Heart right ventricle (tissue), 16 donors: ENCODE results near the gene GRIN2A. TPM values are rescaled to one million over a fixed set of nuclear protein-coding genes. Genes with fewer than 3 reads are reported as not detected.

ENCODE experiments used
- ATAC-seq, 8 donors: fragments of 200-7000 bp; cut with Tn5 transposase; one replicate each; pipeline ENCODE4 v1.9.1; 2020; ENCODE audit warnings: mild to moderate bottlenecking in 8 of 8, moderate library complexity in 8 of 8, moderate number of reproducible peaks in 1 of 8
- DNase-seq, 2 donors: peaks; one replicate each; pipeline ENCODE4 v3.0.0-alpha.2; 2020
- H3K27ac ChIP-seq, 10 donors: fragments of 200-600 bp; sonication (generic) in 2 of 10; one replicate each; pipeline versions ENCODE4 v1.5.0 to v1.8.0; 2020 to 2022; ENCODE audit warnings: mild to moderate bottlenecking in 3 of 10
- H3K27me3 ChIP-seq, 7 donors: fragments of 200-600 bp; one replicate each; pipeline ENCODE4 v1.8.0; 2021 to 2022; ENCODE audit warnings: mild to moderate bottlenecking in 2 of 7
- H3K36me3 ChIP-seq, 9 donors: fragments of 200-600 bp; sonication (generic) in 1 of 9; one replicate each; pipeline versions ENCODE4 v1.5.0 to v1.8.0; 2020 to 2022; ENCODE audit warnings: mild to moderate bottlenecking in 2 of 9
- H3K4me1 ChIP-seq, 9 donors: fragments of 200-600 bp; sonication (generic) in 1 of 9; one replicate each; pipeline versions ENCODE4 v1.5.0 to v1.8.0; 2020 to 2022; ENCODE audit warnings: mild to moderate bottlenecking in 4 of 9
- H3K4me3 ChIP-seq, 10 donors: fragments of 200-600 bp; sonication (generic) in 2 of 10; one replicate each; pipeline versions ENCODE4 v1.5.0 to v1.8.0; 2020 to 2022; ENCODE audit warnings: mild to moderate bottlenecking in 7 of 10, moderate library complexity in 2 of 10
- H3K9me3 ChIP-seq, 11 donors: fragments of 200-600 bp in 10 of 11; sonication (generic) in 2 of 11; one replicate each; pipeline versions ENCODE4 v1.5.0 to v1.8.0; 2013 to 2022; ENCODE audit warnings: mild to moderate bottlenecking in 2 of 11, control low read depth in 1 of 11, moderate library complexity in 1 of 11
- WGBS, 2 donors: extraction: QIAGEN DNeasy Blood & Tissue Kit; methylation state at CpG; one replicate each; pipeline ENCODE4 v1.1.7; 2013; ENCODE audit warnings: inconsistent platforms in 1 of 2; 5-methylcytosine and 5-hydroxymethylcytosine counted together
- intact Hi-C, 10 donors: fragments of 100-400 bp; cut with DNase I; formaldehyde crosslinking; loops; one replicate each; pipeline versions ENCODE4 v1.11.1 to v1.14.2; 2022
- polyA plus RNA-seq, 2 donors: library from polyadenylated mRNA; stranded (reverse); fragments of 200-250 nt; gene quantifications; one replicate each; pipeline ENCODE4 v1.2.3, GENCODE V29; 2013
- total RNA-seq, 10 donors: library from RNA; stranded (reverse); fragmentation: NEBNext Ultra II Directional in 3 of 10; extraction: Animal tissue kit (Norgen Biotek cat#: 25700) in 3 of 10; gene quantifications; one replicate each; pipeline versions ENCODE4 v1.2.1 to v1.2.4, GENCODE V29; 2021 to 2023
- TF ChIP-seq, protein P1 (sequence below), 9 donors: fragments of 200-600 bp; sonication (generic) in 2 of 9; IDR thresholded peaks; one replicate each; pipeline versions ENCODE4 v1.5.0 to v1.8.0; 2021 to 2022; ENCODE audit warnings: antibody characterized with exemption in 9 of 9, mild to moderate bottlenecking in 5 of 9, moderate library complexity in 1 of 9
- donor health status: Arrhythmogenic right ventricular cardiomyopathy.
- donor health status: ischemic (EF 13 %, LVEDD 7.1; RV severe dilation, severe dysfunction).
- donor health status: healthy with polysubstance abuse.
- donor health status: DM: no; HTN: yes; CAD: no.
- donor health status: DM: no; HTN: no; CAD: no.
- donor health status: ischemic (EF 25% LVEDD 6.9; RV normal size, moderate dysfunction).
- donor health status: ischemic (EF 25% LVEDD 5.7; RV mildly dilated, moderate dysfunction).
- donor health status: healthy.
- donor health status: DM: yes; HTN: yes; CAD: no.
- donor health status: Ischemic cardiomyopathy.
- donor health status: ischemic (EF 35%, LVEDD 5.7; RV mildly dilated, moderate dysfunction).
- donor health status: nonischemic (EF 11% LVEDD 7.7; RV severe dilation, severe dysfunction).
- donor health status: DM: yes; HTN: yes; CAD: no.
- donor health status: PGD.
- donor health status: ischemic (EF 29% LVEDD 5.4; RV normal size, mild dysfunction).
- donor health status: nonischemic (EF 23%, LVEDD 6.1; RV moderate dilation, normal function).

GRIN2A gene
- total and polyA plus RNA-seq, 12 donors, result 0.01 to 11.7 (median 4.7) TPM

DNA sequence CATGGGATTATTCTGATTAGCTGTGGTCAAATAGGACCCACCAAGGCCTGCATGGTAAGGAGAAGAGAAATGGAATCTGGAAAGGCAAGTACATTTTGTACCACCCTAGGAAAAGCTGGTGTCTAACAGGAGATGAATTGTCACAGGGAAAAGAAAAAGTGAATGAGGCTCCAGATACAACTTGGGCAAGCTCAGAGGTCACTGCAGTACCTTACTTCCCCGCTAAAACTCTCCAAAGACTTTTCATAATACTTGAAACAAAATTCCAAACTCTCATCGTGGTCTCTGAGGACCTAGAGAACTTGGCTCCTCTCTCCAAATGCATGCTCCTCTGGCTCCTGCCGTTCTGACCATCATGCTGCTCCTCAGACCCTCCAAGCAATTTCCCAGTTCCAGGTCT, 262.8 kb downstream of the GRIN2A start:
- H3K4me3 ChIP-seq, result no peak overlapping the region
- H3K4me1 ChIP-seq, result peaks cover 0 to 2% (median 0%) of the 10 kb centered on the region in 9 donors
- no peaks in the 10 kb centered on the region for H3K9me3 ChIP-seq
- H3K36me3 ChIP-seq, result no peaks in the 10 kb centered on the region
- ATAC-seq (no peak), DNase-seq (no peak)
- H3K27me3 ChIP-seq, result peaks cover 0 to 3% (median 0%) of the 10 kb centered on the region in 7 donors
- WGBS, 2 donors, result 57 to 74% methylated on average over 3 of the region's 3 CpGs
- no peak overlapping the region for H3K27ac ChIP-seq
- TF ChIP-seq, protein P1, sequence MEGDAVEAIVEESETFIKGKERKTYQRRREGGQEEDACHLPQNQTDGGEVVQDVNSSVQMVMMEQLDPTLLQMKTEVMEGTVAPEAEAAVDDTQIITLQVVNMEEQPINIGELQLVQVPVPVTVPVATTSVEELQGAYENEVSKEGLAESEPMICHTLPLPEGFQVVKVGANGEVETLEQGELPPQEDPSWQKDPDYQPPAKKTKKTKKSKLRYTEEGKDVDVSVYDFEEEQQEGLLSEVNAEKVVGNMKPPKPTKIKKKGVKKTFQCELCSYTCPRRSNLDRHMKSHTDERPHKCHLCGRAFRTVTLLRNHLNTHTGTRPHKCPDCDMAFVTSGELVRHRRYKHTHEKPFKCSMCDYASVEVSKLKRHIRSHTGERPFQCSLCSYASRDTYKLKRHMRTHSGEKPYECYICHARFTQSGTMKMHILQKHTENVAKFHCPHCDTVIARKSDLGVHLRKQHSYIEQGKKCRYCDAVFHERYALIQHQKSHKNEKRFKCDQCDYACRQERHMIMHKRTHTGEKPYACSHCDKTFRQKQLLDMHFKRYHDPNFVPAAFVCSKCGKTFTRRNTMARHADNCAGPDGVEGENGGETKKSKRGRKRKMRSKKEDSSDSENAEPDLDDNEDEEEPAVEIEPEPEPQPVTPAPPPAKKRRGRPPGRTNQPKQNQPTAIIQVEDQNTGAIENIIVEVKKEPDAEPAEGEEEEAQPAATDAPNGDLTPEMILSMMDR (IDR thresholded peaks at IDR 0.05), result no peak
- intact Hi-C loops, result no loop called here

DNA sequence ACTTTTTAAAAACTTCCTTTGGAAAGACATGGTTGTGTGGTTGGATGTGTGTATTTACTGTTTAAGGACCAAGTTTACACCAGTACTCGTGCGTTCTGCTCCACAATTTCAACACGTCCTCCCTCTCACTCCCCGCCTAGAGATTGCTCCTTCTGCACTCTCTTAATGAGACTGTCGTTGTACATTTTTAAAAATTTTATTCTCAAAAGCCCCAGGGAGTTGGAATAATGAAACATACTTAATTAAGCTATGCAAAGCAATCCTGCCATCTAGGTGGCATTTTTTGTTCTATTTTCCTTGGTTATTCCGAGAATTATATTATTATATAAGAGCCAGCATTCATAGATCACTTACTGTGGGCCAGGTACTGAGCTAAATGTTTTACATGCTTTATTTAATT, 264.5 kb downstream of the GRIN2A start:
- no peak overlapping the region for H3K27ac ChIP-seq
- no peaks in the 10 kb centered on the region for H3K9me3 ChIP-seq
- 77 to 81% methylated on average over 6 of the region's 6 CpGs for WGBS, 2 donors
- TF ChIP-seq, protein P1 (IDR thresholded peaks at IDR 0.05), result no peak
- ATAC-seq (no peak), DNase-seq (no peak)
- intact Hi-C loops, result no loop called here
- peaks cover 0 to 15% (median 0%) of the 10 kb centered on the region in 9 donors for H3K4me1 ChIP-seq
- H3K4me3 ChIP-seq, result no peak overlapping the region
- H3K36me3 ChIP-seq, result no peaks in the 10 kb centered on the region
- peaks cover 0 to 3% (median 0%) of the 10 kb centered on the region in 7 donors for H3K27me3 ChIP-seq

DNA sequence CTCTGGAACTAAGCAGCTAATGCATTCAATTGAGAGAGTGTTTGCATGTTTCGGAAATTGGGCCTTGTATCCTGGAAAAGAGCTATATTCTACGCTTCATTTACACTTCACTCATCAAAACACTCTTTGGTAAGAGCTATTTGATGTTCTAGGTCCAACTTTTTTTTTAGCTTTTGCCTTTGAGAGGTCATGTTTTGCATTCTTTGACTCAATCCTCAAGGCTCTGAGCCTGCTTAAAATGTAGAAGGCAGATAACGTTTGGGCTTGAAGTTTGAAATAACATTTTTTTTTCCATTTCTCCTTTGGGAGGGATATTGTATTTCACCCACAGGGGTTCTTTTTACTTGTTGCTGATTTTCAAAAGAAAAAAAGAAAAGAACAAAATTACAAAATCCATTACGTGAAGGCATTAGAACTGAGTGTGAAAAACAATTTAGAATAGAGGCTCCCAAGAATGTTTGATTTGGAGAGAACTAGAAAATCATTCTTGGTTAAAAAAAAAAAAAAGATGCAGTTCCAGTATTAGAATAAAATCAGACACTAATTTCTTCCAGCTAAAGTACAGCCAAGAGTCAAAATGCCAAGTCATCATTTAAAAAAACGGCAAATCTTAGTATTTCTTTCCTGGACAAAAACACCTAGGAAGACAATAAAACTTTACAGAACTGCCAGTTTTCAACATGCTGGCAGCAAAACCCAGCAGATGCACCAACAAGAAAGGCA, 268.5 kb downstream of the GRIN2A start:
- H3K9me3 ChIP-seq, result no peaks in the 10 kb centered on the region
- DNase-seq (no peak), ATAC-seq (peak in 1 of 8 donors; percentile 35)
- H3K27me3 ChIP-seq, result no peaks in the 10 kb centered on the region
- WGBS, 2 donors, result 62% methylated on average over 5 of the region's 5 CpGs
- peaks cover 0 to 21% (median 0%) of the 10 kb centered on the region in 9 donors for H3K4me1 ChIP-seq
- TF ChIP-seq, protein P1 (IDR thresholded peaks at IDR 0.05), result no peak
- H3K27ac ChIP-seq, result peak overlapping the region in 1 of 10 donors; percentile 1
- no peak overlapping the region for H3K4me3 ChIP-seq
- H3K36me3 ChIP-seq, result no peaks in the 10 kb centered on the region
- intact Hi-C loops, result no loop called here

DNA sequence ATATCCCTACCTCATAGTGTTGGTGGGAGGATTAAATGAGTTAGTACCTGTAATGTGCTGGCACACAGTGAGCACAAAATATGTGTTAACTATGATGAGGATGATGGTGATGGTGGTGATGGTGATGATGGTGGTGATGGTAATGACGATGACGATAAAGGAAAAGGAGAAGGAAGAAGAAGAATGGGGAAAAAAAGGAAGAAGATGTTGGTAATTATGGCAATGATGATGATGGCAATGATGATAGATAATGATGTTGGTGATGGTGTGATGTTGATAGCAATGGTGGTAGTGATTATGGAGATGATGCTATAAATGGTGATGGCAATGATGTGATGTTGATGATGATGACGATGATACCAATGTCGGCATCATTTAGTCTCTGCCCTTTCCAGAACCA, 270.2 kb downstream of the GRIN2A start:
- Histone ChIP-seq H3K4me3 (no peak overlapping the region), H3K36me3 (no peaks in the 10 kb centered on the region), H3K4me1 (peaks cover 0 to 33% (median 0%) of the 10 kb centered on the region in 9 donors), H3K9me3 (no peaks in the 10 kb centered on the region), H3K27ac (no peak overlapping the region), H3K27me3 (no peaks in the 10 kb centered on the region)
- TF ChIP-seq, protein P1 (IDR thresholded peaks at IDR 0.05), result no peak
- intact Hi-C loops, result no loop called here
- WGBS, 2 donors, result 92 to 98% methylated on average over 4 of the region's 4 CpGs
- ATAC-seq (no peak), DNase-seq (no peak)
